Astrocyte (in vitro differentiated cells and primary cell): ENCODE data around the gene DEPP1. TPM values are rescaled to one million over a fixed set of nuclear protein-coding genes. Genes with fewer than 3 reads are reported as not detected.
A peak's percentile ranks its signal among the peaks of the same experiment; 100 is the strongest.

Experiments used
- DNase-seq: peaks from one replicate; pipeline ENCODE4 v3.0.0-alpha.2; 2010; ENCODE audit warnings: low read depth
- FAIRE-seq: peaks from 2 replicates; lab custom pipeline; 2011; peaks lifted over from hg19 to GRCh38; lab: Jason Lieb, UNC
- H2AFZ ChIP-seq: 2 replicates; pipeline ENCODE4 v1.6.0; 2012; ENCODE audit warnings: low read depth, low read length, inconsistent platforms
- H3K27ac ChIP-seq: 2 replicates; pipeline ENCODE4 v1.5.1; 2011; ENCODE audit warnings: low read depth, low read length, inconsistent platforms
- H3K27me3 ChIP-seq: 2 replicates; pipeline ENCODE4 v1.6.0; 2011; ENCODE audit warnings: low read length, inconsistent platforms; ENCODE audit not compliant: insufficient read depth
- H3K36me3 ChIP-seq: 2 replicates; pipeline ENCODE4 v1.5.1; 2011; ENCODE audit warnings: low read length, inconsistent platforms; ENCODE audit not compliant: insufficient read depth
- H3K4me1 ChIP-seq: 2 replicates; pipeline ENCODE4 v1.5.1; 2011; ENCODE audit warnings: low read length, inconsistent platforms; ENCODE audit not compliant: insufficient read depth
- H3K4me2 ChIP-seq: 2 replicates; pipeline ENCODE4 v1.6.0; 2012; ENCODE audit warnings: low read length, inconsistent platforms
- H3K4me3 ChIP-seq: 2 replicates; pipeline ENCODE4 v1.5.1; 2011; ENCODE audit warnings: low read depth, mild to moderate bottlenecking, low read length, inconsistent platforms; ENCODE audit not compliant: insufficient read depth
- H3K79me2 ChIP-seq: 2 replicates; pipeline ENCODE4 v1.6.0; 2012; ENCODE audit warnings: mild to moderate bottlenecking, low read length, inconsistent platforms; ENCODE audit not compliant: insufficient read depth
- H3K9ac ChIP-seq: 2 replicates; pipeline ENCODE4 v1.6.0; 2012; ENCODE audit warnings: mild to moderate bottlenecking, low read length, inconsistent platforms
- H3K9me3 ChIP-seq: 2 replicates; pipeline ENCODE4 v1.5.1; 2012; ENCODE audit warnings: low read depth, mild to moderate bottlenecking, low read length, inconsistent platforms; ENCODE audit not compliant: insufficient read depth
- H4K20me1 ChIP-seq: 2 replicates; pipeline ENCODE4 v1.6.0; 2012; ENCODE audit warnings: low read length, inconsistent platforms; ENCODE audit not compliant: insufficient read depth
- H3K27ac Mint-ChIP-seq: one replicate; pipeline ENCODE4 v1.8.0; 2021; ENCODE audit warnings: mild to moderate bottlenecking, mixed read lengths; ENCODE audit not compliant: unreplicated experiment
- H3K27me3 Mint-ChIP-seq: one replicate; pipeline ENCODE4 v1.8.0; 2021; ENCODE audit warnings: low read depth, mixed read lengths; ENCODE audit not compliant: unreplicated experiment
- H3K36me3 Mint-ChIP-seq: one replicate; pipeline ENCODE4 v1.8.0; 2021; ENCODE audit warnings: low read depth, mixed read lengths; ENCODE audit not compliant: unreplicated experiment
- H3K4me1 Mint-ChIP-seq: one replicate; pipeline ENCODE4 v1.8.0; 2021; ENCODE audit warnings: low read depth, mixed read lengths; ENCODE audit not compliant: unreplicated experiment
- H3K4me3 Mint-ChIP-seq: one replicate; pipeline ENCODE4 v1.8.0; 2021; ENCODE audit warnings: mild to moderate bottlenecking, moderate library complexity, mixed read lengths; ENCODE audit not compliant: unreplicated experiment
- H3K9me3 Mint-ChIP-seq: one replicate; pipeline ENCODE4 v1.8.0; 2021; ENCODE audit warnings: mild to moderate bottlenecking, mixed read lengths; ENCODE audit not compliant: unreplicated experiment
- CTCF ChIP-seq: IDR thresholded peaks from 2 replicates; pipeline ENCODE4 v1.5.1; 2011; ENCODE audit warnings: low read depth, mild to moderate bottlenecking, inconsistent platforms, low read length, moderate library complexity; ENCODE audit not compliant: insufficient read depth
- EZH2 ChIP-seq: IDR thresholded peaks from 2 replicates; pipeline ENCODE4 v1.6.1; 2012; ENCODE audit warnings: mild to moderate bottlenecking, low read length, inconsistent platforms; ENCODE audit not compliant: insufficient read depth
- total RNA-seq: library from RNA; stranded (reverse); gene quantifications from 2 replicates; pipeline ENCODE4 v1.2.1, GENCODE V29; 2021

The DEPP1 gene
- total RNA-seq, 1 donor from 2014 or later = 6.6 TPM

GRCh38 chr10:45003432-45004000, 24.9 kb upstream of the DEPP1 start:
- Histone ChIP-seq H3K4me2 (no peak overlapping the region), H3K36me3 (peaks cover 9% of the 10 kb centered on the region), H3K27me3 (no peaks in the 10 kb centered on the region), H3K4me3 (no peak overlapping the region), H3K9ac (no peak overlapping the region), H2AFZ (no peak overlapping the region), H3K79me2 (peaks cover 38% of the 10 kb centered on the region), H3K9me3 (peaks cover 7% of the 10 kb centered on the region), H3K4me1 (peaks cover 17% of the 10 kb centered on the region), H4K20me1 (no peaks in the 10 kb centered on the region), H3K27ac (no peak overlapping the region)
- Mint-ChIP-seq H3K27ac (no peak overlapping the region), H3K4me1 (peaks cover 6% of the 10 kb centered on the region), H3K9me3 (peaks cover 23% of the 10 kb centered on the region), H3K27me3 (no peaks in the 10 kb centered on the region), H3K4me3 (no peak overlapping the region), H3K36me3 (peaks cover 25% of the 10 kb centered on the region)
- TF ChIP-seq EZH2 = no peak
- TF ChIP-seq CTCF = no peak
- DNase-seq (no peak), FAIRE-seq (no peak)

- peak overlapping the region; percentile 87 for H3K4me3 Mint-ChIP-seq
- peaks cover 7% of the 10 kb centered on the region for H3K9me3 ChIP-seq
- H3K27ac Mint-ChIP-seq = peak overlapping the region; percentile 90
These were observed 23.0 kb upstream of the DEPP1 start for GRCh38 chr10:45001381-45002148.

More at GRCh38 chr10:45001381-45002148, 23.0 kb upstream of the DEPP1 start:
- Histone ChIP-seq H2AFZ (peak overlapping the region; percentile 86), H3K27me3 (no peaks in the 10 kb centered on the region), H3K36me3 (peaks cover 9% of the 10 kb centered on the region), H3K79me2 (peaks cover 38% of the 10 kb centered on the region), H3K9ac (peak overlapping the region; percentile 83), H4K20me1 (no peaks in the 10 kb centered on the region), H3K4me3 (peak overlapping the region; percentile 71), H3K4me2 (peak overlapping the region; percentile 88), H3K4me1 (peaks cover 17% of the 10 kb centered on the region), H3K27ac (peak overlapping the region; percentile 79)
- H3K36me3 Mint-ChIP-seq = peaks cover 25% of the 10 kb centered on the region
- H3K4me1 Mint-ChIP-seq = peaks cover 8% of the 10 kb centered on the region
- no peaks in the 10 kb centered on the region for H3K27me3 Mint-ChIP-seq
- H3K9me3 Mint-ChIP-seq = peaks cover 23% of the 10 kb centered on the region
- DNase-seq (peak; percentile 76), FAIRE-seq (no peak)
- TF ChIP-seq CTCF = no peak
- no peak for TF ChIP-seq EZH2
